Suprapubic skin (tissue), 3 donors: Measurements from ENCODE around the gene USP22.

ENCODE experiments used
- EP300 ChIP-seq: sonication (generic); formaldehyde crosslinking; IDR thresholded peaks from one replicate; pipeline ENCODE4 v1.6.1; 2017; ENCODE audit warnings: antibody characterized with exemption
- TF ChIP-seq, protein P1 (sequence below), 2 donors: fragments of 200-600 bp in 1 of 2; fragments of 450-650 bp in 1 of 2; sonication (generic) in 1 of 2; IDR thresholded peaks; one replicate each; pipeline ENCODE4 v1.5.1; 2016 to 2019; ENCODE audit warnings: antibody characterized with exemption in 2 of 2, mild to moderate bottlenecking in 1 of 2, moderate library complexity in 1 of 2

DNA sequence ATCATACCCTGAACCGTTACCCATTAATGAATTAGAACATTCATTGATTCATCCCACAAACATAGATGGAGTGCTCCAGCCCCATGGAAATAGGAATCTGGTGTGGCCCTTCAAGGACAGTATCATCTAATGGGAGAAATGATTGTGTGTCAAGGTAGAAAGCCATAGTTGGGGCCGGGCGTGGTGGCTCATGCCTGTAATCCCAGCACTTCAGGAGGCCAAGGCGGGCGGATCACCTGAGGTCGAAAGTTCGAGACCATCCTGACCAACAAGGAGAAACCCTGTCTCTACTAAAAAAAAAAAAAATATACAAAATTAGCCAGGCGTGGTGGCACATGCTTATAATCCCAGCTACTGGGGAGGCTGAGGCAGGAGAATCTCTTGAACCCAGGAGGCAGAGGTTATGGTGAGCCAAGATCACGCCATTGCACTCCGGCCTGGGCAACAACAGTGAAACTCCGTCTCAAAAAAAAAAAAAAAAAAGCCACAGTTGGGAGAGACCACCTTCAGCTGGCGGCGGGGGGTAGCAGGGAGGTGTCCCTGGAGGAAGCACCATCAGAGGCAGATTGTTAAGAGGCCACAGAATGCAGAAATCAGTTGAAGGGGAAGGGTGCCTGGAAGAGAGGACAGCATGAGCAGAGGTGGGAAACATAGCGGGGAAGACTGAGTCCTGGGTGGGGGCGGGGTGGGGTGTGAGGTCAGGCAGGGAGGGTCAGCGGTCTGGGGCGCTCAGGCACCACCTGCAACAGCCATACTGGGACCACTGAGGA is 60.0 kb downstream of the USP22 start:
- TF ChIP-seq, protein P1, sequence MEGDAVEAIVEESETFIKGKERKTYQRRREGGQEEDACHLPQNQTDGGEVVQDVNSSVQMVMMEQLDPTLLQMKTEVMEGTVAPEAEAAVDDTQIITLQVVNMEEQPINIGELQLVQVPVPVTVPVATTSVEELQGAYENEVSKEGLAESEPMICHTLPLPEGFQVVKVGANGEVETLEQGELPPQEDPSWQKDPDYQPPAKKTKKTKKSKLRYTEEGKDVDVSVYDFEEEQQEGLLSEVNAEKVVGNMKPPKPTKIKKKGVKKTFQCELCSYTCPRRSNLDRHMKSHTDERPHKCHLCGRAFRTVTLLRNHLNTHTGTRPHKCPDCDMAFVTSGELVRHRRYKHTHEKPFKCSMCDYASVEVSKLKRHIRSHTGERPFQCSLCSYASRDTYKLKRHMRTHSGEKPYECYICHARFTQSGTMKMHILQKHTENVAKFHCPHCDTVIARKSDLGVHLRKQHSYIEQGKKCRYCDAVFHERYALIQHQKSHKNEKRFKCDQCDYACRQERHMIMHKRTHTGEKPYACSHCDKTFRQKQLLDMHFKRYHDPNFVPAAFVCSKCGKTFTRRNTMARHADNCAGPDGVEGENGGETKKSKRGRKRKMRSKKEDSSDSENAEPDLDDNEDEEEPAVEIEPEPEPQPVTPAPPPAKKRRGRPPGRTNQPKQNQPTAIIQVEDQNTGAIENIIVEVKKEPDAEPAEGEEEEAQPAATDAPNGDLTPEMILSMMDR (IDR thresholded peaks at IDR 0.05), result no peak
- TF ChIP-seq EP300, result no peak
